Fibroblast of lung (primary cell): ENCODE results near the gene SNAPC5. TPM values are rescaled to one million over a fixed set of nuclear protein-coding genes. Genes with fewer than 3 reads are reported as not detected.

ENCODE experiments used
- DNase-seq, 2 donors: peaks; one replicate each; pipeline versions ENCODE4 v3.0.0 to v3.0.0-alpha.2; 2010; ENCODE audit warnings: low read depth in 2 of 2
- H2AFZ ChIP-seq: 2 replicates; pipeline ENCODE4 v1.5.1; 2012; ENCODE audit warnings: low read length, control low read depth, inconsistent platforms
- H3K27ac ChIP-seq: 2 replicates; pipeline ENCODE4 v1.5.1; 2011; ENCODE audit warnings: low read length, control low read depth; ENCODE audit not compliant: insufficient read depth
- H3K27me3 ChIP-seq: 2 replicates; pipeline ENCODE4 v1.5.1; 2011; ENCODE audit warnings: mild to moderate bottlenecking, low read length; ENCODE audit not compliant: control insufficient read depth, insufficient read depth
- H3K36me3 ChIP-seq: 2 replicates; pipeline ENCODE4 v1.5.1; 2011; ENCODE audit warnings: low read length; ENCODE audit not compliant: control insufficient read depth, insufficient read depth
- H3K4me1 ChIP-seq: 2 replicates; pipeline ENCODE4 v1.5.1; 2011; ENCODE audit warnings: low read length; ENCODE audit not compliant: control insufficient read depth, insufficient read depth; ENCODE audit errors: extremely low read depth
- H3K4me2 ChIP-seq: 2 replicates; pipeline ENCODE4 v1.5.1; 2011; ENCODE audit warnings: low read length, control low read depth; ENCODE audit not compliant: insufficient read depth; ENCODE audit errors: extremely low read depth
- H3K4me3 ChIP-seq, 4 experiments: fragments of 200-600 bp in 1 of 4; sonication (generic) in 1 of 4; replicated peaks in 1 of 4; 2 replicates each; pipeline ENCODE4 v1.5.1; 2011 to 2016; ENCODE audit warnings: low read length in 4 of 4, low read depth in 3 of 4, mild to moderate bottlenecking in 3 of 4, control low read depth in 2 of 4, inconsistent platforms in 1 of 4, mixed read lengths in 1 of 4; ENCODE audit not compliant: insufficient read depth in 1 of 4; ENCODE audit errors: control extremely low read depth in 1 of 4
- H3K79me2 ChIP-seq: 2 replicates; pipeline ENCODE4 v1.5.1; 2012; ENCODE audit warnings: mild to moderate bottlenecking, low read length, inconsistent platforms; ENCODE audit not compliant: control insufficient read depth, insufficient read depth
- H3K9ac ChIP-seq: 2 replicates; pipeline ENCODE4 v1.5.1; 2011; ENCODE audit warnings: mild to moderate bottlenecking, low read length, control low read depth; ENCODE audit not compliant: insufficient read depth
- H3K9me3 ChIP-seq: 2 replicates; pipeline ENCODE4 v1.5.1; 2012; ENCODE audit warnings: low read depth, low read length; ENCODE audit not compliant: control insufficient read depth, insufficient read depth
- H4K20me1 ChIP-seq: 2 replicates; pipeline ENCODE4 v1.5.1; 2011; ENCODE audit warnings: low read length; ENCODE audit not compliant: control insufficient read depth, insufficient read depth; ENCODE audit errors: extremely low read depth
- CTCF ChIP-seq, 2 donors: IDR thresholded peaks in 1 of 2; conservative IDR thresholded peaks in 1 of 2; 1 replicate in 1 of 2; 2 replicates in 1 of 2; pipeline ENCODE4 v1.5.1; 2011 to 2012; ENCODE audit warnings: low read length in 2 of 2, control low read depth in 1 of 2, inconsistent platforms in 1 of 2, low read depth in 1 of 2, mild to moderate bottlenecking in 1 of 2
- EZH2 ChIP-seq: IDR thresholded peaks from 2 replicates; pipeline ENCODE4 v1.5.1; 2012; ENCODE audit warnings: low read length, control low read depth, mild to moderate bottlenecking; ENCODE audit errors: missing control alignments
- polyA plus RNA-seq, 2 donors: library from polyadenylated mRNA; depleted of rRNA in 1 of 2; stranded (reverse) in 1 of 2; unstranded in 1 of 2; fragments of >200 nt; gene quantifications; 2 replicates each; pipeline ENCODE4 v1.2.1, GENCODE V29; 2011 to 2012; ENCODE audit warnings: missing spikeins in 1 of 2
- total RNA-seq: library from RNA; depleted of rRNA; stranded (reverse); fragments of >200 nt; gene quantifications from 2 replicates; pipeline ENCODE4 v1.2.1, GENCODE V29; 2014

SNAPC5 gene
- total and polyA plus RNA-seq, 2 donors (not counting 1 experiment from before 2014, with no cell fraction given): 28.6 to 40.3 TPM

GRCh38 chr15:66459818-66460615 is 37.5 kb downstream of the SNAPC5 start:
- Histone ChIP-seq H3K4me2 (no peak overlapping the region), H3K9ac (no peak overlapping the region), H3K9me3 (no peaks in the 10 kb centered on the region), H4K20me1 (no peaks in the 10 kb centered on the region), H3K4me1 (no peaks in the 10 kb centered on the region), H3K79me2 (no peaks in the 10 kb centered on the region), H3K27me3 (no peaks in the 10 kb centered on the region), H2AFZ (no peak overlapping the region), H3K36me3 (no peaks in the 10 kb centered on the region), H3K27ac (no peak overlapping the region), H3K4me3 (no peak overlapping the region)
- no peak for TF ChIP-seq EZH2
- TF ChIP-seq CTCF (conservative IDR thresholded peaks at IDR 0.05 in 1 of 2, IDR thresholded peaks at IDR 0.05 in 1 of 2; ENCODE audit: low read depth in 1 of 2, low read length in 2 of 2): no peak
- peak in 1 of 2 donors; percentile 75 for DNase-seq

GRCh38 chr15:66456211-66456610 is 41.4 kb downstream of the SNAPC5 start:
- no peak overlapping the region for H3K9ac ChIP-seq
- no peaks in the 10 kb centered on the region for H3K36me3 ChIP-seq
- no peaks in the 10 kb centered on the region for H3K4me1 ChIP-seq
- no peaks in the 10 kb centered on the region for H3K79me2 ChIP-seq
- no peaks in the 10 kb centered on the region for H3K9me3 ChIP-seq
- no peak overlapping the region for H3K4me2 ChIP-seq
- H2AFZ ChIP-seq: no peak overlapping the region
- H3K27me3 ChIP-seq: no peaks in the 10 kb centered on the region
- no peak overlapping the region for H3K27ac ChIP-seq
- peak in 1 of 2 donors; percentile 17 for DNase-seq
- no peaks in the 10 kb centered on the region for H4K20me1 ChIP-seq
- no peak overlapping the region for H3K4me3 ChIP-seq
- TF ChIP-seq CTCF (conservative IDR thresholded peaks at IDR 0.05 in 1 of 2, IDR thresholded peaks at IDR 0.05 in 1 of 2; ENCODE audit: low read depth in 1 of 2, low read length in 2 of 2) (no peak), EZH2 (no peak)

- Histone ChIP-seq H3K4me2 (no peak overlapping the region), H3K27me3 (no peaks in the 10 kb centered on the region), H3K27ac (no peak overlapping the region), H3K79me2 (no peaks in the 10 kb centered on the region), H3K36me3 (no peaks in the 10 kb centered on the region), H3K4me1 (no peaks in the 10 kb centered on the region), H4K20me1 (no peaks in the 10 kb centered on the region), H3K9ac (no peak overlapping the region), H3K9me3 (no peaks in the 10 kb centered on the region), H3K4me3 (no peak overlapping the region), H2AFZ (no peak overlapping the region)
- DNase-seq: peak in 1 of 2 donors; percentile 16
- TF ChIP-seq EZH2: no peak
- TF ChIP-seq CTCF (conservative IDR thresholded peaks at IDR 0.05 in 1 of 2, IDR thresholded peaks at IDR 0.05 in 1 of 2; ENCODE audit: low read depth in 1 of 2, low read length in 2 of 2): no peak
These were observed 43.4 kb downstream of the SNAPC5 start for GRCh38 chr15:66454143-66454542.
